Neutrophil (primary cell): Measurements from ENCODE around the gene MYO1A.

ENCODE experiments used
- H3K27ac ChIP-seq: fragments of 200-600 bp; sonication (generic); 2 replicates; pipeline ENCODE4 v1.5.1; 2016; ENCODE audit warnings: mild to moderate bottlenecking, moderate library complexity
- H3K27me3 ChIP-seq: fragments of 200-600 bp; sonication (generic); 2 replicates; pipeline ENCODE4 v1.6.0; 2016; ENCODE audit warnings: mild to moderate bottlenecking
- H3K36me3 ChIP-seq: fragments of 200-600 bp; sonication (generic); 2 replicates; pipeline ENCODE4 v1.5.1; 2017
- H3K4me1 ChIP-seq, 2 experiments: fragments of 200-600 bp in 1 of 2; sonication (generic) in 1 of 2; 1 replicate in 1 of 2; 2 replicates in 1 of 2; pipeline versions ENCODE4 v1.5.1 to v1.6.1; 2013 to 2016; ENCODE audit warnings: low read depth in 1 of 2, low read length in 1 of 2, mild to moderate bottlenecking in 1 of 2, moderate library complexity in 1 of 2; ENCODE audit not compliant: control insufficient read depth in 1 of 2, insufficient read depth in 1 of 2
- H3K4me3 ChIP-seq, 2 experiments: fragments of 200-600 bp in 1 of 2; sonication (generic) in 1 of 2; 1 replicate in 1 of 2; 2 replicates in 1 of 2; pipeline ENCODE4 v1.5.1; 2013 to 2016; ENCODE audit warnings: low read depth in 1 of 2, low read length in 1 of 2, mild to moderate bottlenecking in 1 of 2, moderate library complexity in 1 of 2
- H3K9me3 ChIP-seq: fragments of 200-600 bp; sonication (generic); 2 replicates; pipeline ENCODE4 v1.5.1; 2016
- CTCF ChIP-seq: fragments of 200-600 bp; sonication (generic); IDR thresholded peaks from 2 replicates; pipeline ENCODE4 v1.5.1; 2016; ENCODE audit warnings: antibody characterized with exemption

The MYO1A gene

GRCh38 chr12:57016348-57016747, 33.6 kb downstream of the MYO1A start, which contains the start of gene TAC3:
TSS of gene TAC3 (minus strand) at chr12:57016529. CDS start at chr12:57015797, 732 bp downstream.
- Histone ChIP-seq H3K9me3 (no peaks in the 10 kb centered on the region), H3K4me1 (no peaks in the 10 kb centered on the region), H3K27me3 (peaks cover 22% of the 10 kb centered on the region), H3K4me3 (no peak within 1 kb of the TSS), H3K36me3 (no peaks in the 10 kb centered on the region), H3K27ac (no peak within 1 kb of the TSS)
- no peak for TF ChIP-seq CTCF

GRCh38 chr12:57012600-57013465, 37.1 kb downstream of the MYO1A start:
- Histone ChIP-seq H3K27ac (no peak overlapping the region), H3K4me3 (no peak overlapping the region), H3K27me3 (peaks cover 22% of the 10 kb centered on the region), H3K4me1 (no peaks in the 10 kb centered on the region), H3K36me3 (no peaks in the 10 kb centered on the region), H3K9me3 (no peaks in the 10 kb centered on the region)
- TF ChIP-seq CTCF, result no peak

- Histone ChIP-seq H3K27ac (no peak overlapping the region), H3K9me3 (no peaks in the 10 kb centered on the region), H3K4me3 (no peak overlapping the region), H3K27me3 (peaks cover 24% of the 10 kb centered on the region), H3K4me1 (peaks cover 2 to 3% of the 10 kb centered on the region in 2 experiments), H3K36me3 (no peaks in the 10 kb centered on the region)
- no peak for TF ChIP-seq CTCF
These were observed 38.2 kb downstream of the MYO1A start for GRCh38 chr12:57011438-57012424.

GRCh38 chr12:57010627-57011247, 39.2 kb downstream of the MYO1A start:
- no peaks in the 10 kb centered on the region for H3K9me3 ChIP-seq
- H3K4me3 ChIP-seq, result no peak overlapping the region
- H3K36me3 ChIP-seq, result no peaks in the 10 kb centered on the region
- no peak overlapping the region for H3K27ac ChIP-seq
- no peak for TF ChIP-seq CTCF
- H3K4me1 ChIP-seq, result peaks cover 6 to 11% of the 10 kb centered on the region in 2 experiments
- peaks cover 30% of the 10 kb centered on the region for H3K27me3 ChIP-seq

GRCh38 chr12:57009949-57010626, 39.8 kb downstream of the MYO1A start:
- no peak overlapping the region for H3K27ac ChIP-seq
- TF ChIP-seq CTCF, result no peak
- no peak overlapping the region for H3K4me3 ChIP-seq
- H3K36me3 ChIP-seq, result no peaks in the 10 kb centered on the region
- H3K9me3 ChIP-seq, result no peaks in the 10 kb centered on the region
- H3K27me3 ChIP-seq, result peaks cover 32% of the 10 kb centered on the region
- peaks cover 10 to 15% of the 10 kb centered on the region in 2 experiments for H3K4me1 ChIP-seq
